Bronchial epithelial cell (primary cell): ENCODE data around the gene PPP3CA. TPM values are rescaled to one million over a fixed set of nuclear protein-coding genes. Genes with fewer than 3 reads are reported as not detected.

ENCODE experiments used
- DNase-seq: peaks from one replicate; pipeline ENCODE4 v3.0.0-alpha.2; 2010; ENCODE audit warnings: low read depth
- FAIRE-seq: peaks from 2 replicates; lab custom pipeline; 2011; peaks lifted over from hg19 to GRCh38; lab: Jason Lieb, UNC
- H3K27me3 ChIP-seq: 2 replicates; pipeline ENCODE4 v1.5.1; 2011; ENCODE audit warnings: low read length; ENCODE audit not compliant: control insufficient read depth, insufficient read depth
- H3K36me3 ChIP-seq: 2 replicates; pipeline ENCODE4 v1.5.1; 2011; ENCODE audit warnings: low read length; ENCODE audit not compliant: control insufficient read depth, insufficient read depth
- H3K4me3 ChIP-seq: 2 replicates; pipeline ENCODE4 v1.5.1; 2011; ENCODE audit warnings: mild to moderate bottlenecking, low read depth, low read length, control low read depth
- total RNA-seq: library from RNA; depleted of rRNA; stranded (reverse); fragments of >200 nt; gene quantifications from 2 replicates; pipeline ENCODE4 v1.2.1, GENCODE V29; 2014
- TF ChIP-seq, protein P1 (sequence below): IDR thresholded peaks from 2 replicates; pipeline ENCODE4 v1.5.1; 2011; ENCODE audit warnings: mild to moderate bottlenecking, moderate library complexity, low read length, control low read depth, inconsistent platforms; ENCODE audit not compliant: insufficient read depth, severe bottlenecking

Gene PPP3CA
- total RNA-seq, 1 donor from 2014 or later = 48.2 TPM

DNA sequence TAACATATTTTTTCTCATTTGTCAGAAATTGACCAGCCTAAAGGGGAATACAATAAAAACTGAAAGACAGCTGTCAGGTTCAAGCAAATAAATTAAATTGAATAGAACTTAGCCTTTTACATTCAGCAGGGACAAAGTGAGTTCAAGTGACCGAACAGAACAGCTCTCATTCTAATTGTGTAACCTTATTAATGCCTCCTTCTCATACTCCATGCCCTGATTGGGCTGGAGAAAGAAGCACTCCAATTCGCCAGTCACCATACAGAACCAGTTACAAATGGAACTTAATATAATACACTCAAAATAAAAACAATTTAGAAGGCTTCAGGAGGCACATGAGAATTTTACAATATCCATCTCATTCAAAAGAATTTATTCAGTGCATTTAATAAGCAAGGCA lies 8.0 kb downstream of the PPP3CA start:
- Histone ChIP-seq H3K27me3 (no peaks in the 10 kb centered on the region), H3K36me3 (no peaks in the 10 kb centered on the region), H3K4me3 (no peak overlapping the region)
- DNase-seq (no peak), FAIRE-seq (no peak)
- TF ChIP-seq, protein P1, sequence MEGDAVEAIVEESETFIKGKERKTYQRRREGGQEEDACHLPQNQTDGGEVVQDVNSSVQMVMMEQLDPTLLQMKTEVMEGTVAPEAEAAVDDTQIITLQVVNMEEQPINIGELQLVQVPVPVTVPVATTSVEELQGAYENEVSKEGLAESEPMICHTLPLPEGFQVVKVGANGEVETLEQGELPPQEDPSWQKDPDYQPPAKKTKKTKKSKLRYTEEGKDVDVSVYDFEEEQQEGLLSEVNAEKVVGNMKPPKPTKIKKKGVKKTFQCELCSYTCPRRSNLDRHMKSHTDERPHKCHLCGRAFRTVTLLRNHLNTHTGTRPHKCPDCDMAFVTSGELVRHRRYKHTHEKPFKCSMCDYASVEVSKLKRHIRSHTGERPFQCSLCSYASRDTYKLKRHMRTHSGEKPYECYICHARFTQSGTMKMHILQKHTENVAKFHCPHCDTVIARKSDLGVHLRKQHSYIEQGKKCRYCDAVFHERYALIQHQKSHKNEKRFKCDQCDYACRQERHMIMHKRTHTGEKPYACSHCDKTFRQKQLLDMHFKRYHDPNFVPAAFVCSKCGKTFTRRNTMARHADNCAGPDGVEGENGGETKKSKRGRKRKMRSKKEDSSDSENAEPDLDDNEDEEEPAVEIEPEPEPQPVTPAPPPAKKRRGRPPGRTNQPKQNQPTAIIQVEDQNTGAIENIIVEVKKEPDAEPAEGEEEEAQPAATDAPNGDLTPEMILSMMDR = no peak

DNA sequence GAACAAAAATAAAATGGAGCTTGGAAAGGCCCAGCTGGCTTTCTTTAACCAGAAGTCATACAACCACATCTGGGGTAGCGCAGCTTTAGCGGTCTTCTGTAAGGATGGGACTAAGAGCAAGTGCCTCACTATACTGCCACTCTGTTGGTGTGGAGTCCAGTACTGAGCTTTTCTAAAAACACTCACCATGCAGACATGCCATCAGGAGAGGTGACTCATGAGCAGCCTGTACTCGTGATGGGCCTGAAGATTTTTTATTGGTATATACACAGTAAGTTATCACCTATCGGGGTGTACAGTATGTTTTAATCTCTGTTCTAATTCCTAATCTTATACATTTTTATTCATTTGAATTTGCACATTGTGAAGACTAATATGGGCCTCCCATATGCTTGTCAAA lies 9.6 kb downstream of the PPP3CA start:
- Histone ChIP-seq H3K27me3 (no peaks in the 10 kb centered on the region), H3K4me3 (no peak overlapping the region), H3K36me3 (no peaks in the 10 kb centered on the region)
- DNase-seq = peak; percentile 60
- TF ChIP-seq, protein P1 = no peak
- no peak for FAIRE-seq

DNA sequence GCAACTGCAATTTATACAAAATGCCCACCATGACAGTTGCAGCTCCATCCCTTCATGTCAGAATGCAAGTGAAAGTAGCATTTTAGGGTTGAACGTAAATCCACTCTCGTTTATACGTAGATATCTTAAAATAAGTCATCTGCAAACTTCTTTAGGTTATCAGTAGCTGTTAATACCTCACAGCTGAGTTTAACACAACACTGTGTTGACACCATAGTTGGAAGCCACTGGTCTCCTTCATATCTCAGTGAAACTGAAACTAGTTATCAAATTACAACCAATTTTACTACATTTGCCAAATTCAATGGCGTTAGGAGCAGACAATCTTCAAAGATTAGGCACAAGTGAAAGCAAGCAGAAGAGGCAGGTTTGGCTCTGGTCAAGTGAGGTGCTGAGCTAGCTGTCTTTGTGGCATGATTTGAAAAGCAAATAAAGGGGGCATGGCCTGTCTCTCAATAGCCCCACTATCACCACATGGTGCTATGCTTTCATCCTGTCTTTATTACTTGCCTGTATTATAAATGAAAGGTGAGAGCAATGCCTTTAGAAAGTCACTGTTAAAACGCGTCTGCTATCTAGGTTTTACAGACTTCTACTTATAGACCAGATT lies 12.3 kb downstream of the PPP3CA start:
- TF ChIP-seq, protein P1 = no peak
- H3K27me3 ChIP-seq = no peaks in the 10 kb centered on the region
- FAIRE-seq = peak; percentile 40
- DNase-seq = no peak
- no peak overlapping the region for H3K4me3 ChIP-seq
- H3K36me3 ChIP-seq = no peaks in the 10 kb centered on the region

DNA sequence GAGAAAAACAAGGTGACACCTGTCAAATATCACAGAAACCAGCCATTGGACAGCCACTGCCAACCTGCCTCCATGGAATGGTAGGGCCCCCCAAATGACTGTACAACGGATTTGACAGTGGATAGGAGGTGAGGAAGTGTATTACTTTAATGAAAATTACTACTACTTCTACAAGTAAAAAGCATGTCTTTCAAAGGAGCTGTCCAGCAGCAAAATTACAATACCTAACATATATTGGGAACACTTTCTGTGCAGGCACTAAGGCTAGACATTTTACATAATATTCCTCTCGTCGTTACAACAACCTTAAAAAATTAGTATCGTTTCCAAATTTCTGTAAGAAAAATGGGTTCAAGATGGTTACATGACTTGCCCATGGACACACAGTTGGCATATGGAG lies 14.9 kb downstream of the PPP3CA start:
- TF ChIP-seq, protein P1 = no peak
- H3K36me3 ChIP-seq = no peaks in the 10 kb centered on the region
- no peaks in the 10 kb centered on the region for H3K27me3 ChIP-seq
- FAIRE-seq (no peak), DNase-seq (no peak)
- no peak overlapping the region for H3K4me3 ChIP-seq

DNA sequence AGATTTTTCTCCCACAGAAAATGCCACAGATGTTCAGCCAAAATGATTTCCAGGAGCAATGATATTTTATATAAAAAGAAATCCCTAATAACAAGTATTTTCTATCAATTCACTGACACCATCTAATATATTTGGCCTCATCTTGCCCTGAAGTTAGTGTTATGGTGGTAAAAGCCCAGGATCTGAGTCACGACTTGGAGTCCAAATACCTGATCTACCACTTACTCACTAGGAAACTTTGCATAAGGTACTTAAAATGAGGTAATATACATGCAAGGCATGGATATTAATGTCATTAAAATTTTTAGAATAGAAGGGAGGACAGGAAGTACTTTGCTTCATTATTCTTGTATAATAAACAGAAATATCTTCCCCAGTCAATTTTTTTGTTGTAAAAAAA lies 16.3 kb downstream of the PPP3CA start:
- Histone ChIP-seq H3K4me3 (no peak overlapping the region), H3K27me3 (no peaks in the 10 kb centered on the region), H3K36me3 (no peaks in the 10 kb centered on the region)
- FAIRE-seq = no peak
- TF ChIP-seq, protein P1 = no peak
- DNase-seq = peak; percentile 87

DNA sequence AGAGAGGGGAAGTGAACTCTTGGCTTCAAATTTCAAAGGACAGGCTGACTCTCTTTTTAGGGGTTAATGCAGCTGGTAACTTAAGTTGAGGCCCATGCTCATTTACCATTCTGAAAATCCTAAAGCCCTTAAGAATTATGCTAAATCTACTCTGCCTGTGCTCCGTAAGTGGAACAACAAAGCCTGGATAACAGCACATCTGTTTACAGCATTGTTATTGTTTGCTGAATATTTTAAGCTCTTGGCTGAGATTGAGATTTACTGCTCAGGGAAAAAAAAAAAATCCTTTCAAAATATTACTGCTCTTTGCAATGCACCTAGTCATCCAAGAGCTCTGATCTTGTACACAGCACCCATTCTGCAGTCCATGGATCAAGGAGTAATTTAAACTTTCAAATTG lies 17.7 kb downstream of the PPP3CA start:
- Histone ChIP-seq H3K4me3 (no peak overlapping the region), H3K36me3 (no peaks in the 10 kb centered on the region), H3K27me3 (no peaks in the 10 kb centered on the region)
- FAIRE-seq = no peak
- TF ChIP-seq, protein P1 = no peak
- no peak for DNase-seq
